AG04450 (cell line): Measurements from ENCODE around the gene ZFR. TPM values are rescaled to one million over a fixed set of nuclear protein-coding genes. Genes with fewer than 3 reads are reported as not detected.
"Not testable (repeated sequence)": the region's sequence is repeated elsewhere in the genome, so short reads cannot be mapped to it uniquely, and the experiment has no call there.

ENCODE experiments used
- CTCF ChIA-PET: fragments of 300-600, 350-600 bp; formaldehyde crosslinking; extraction: SDS; loops from one replicate; lab custom pipeline; 2022; ENCODE audit warnings: antibody characterized with exemption, inconsistent platforms; lab: Charles Lee
- POLR2A ChIA-PET: fragments of 350-600 bp; formaldehyde crosslinking; extraction: SDS; loops from one replicate; lab custom pipeline; 2021; ENCODE audit warnings: antibody characterized with exemption, inconsistent platforms; lab: Yijun Ruan, JAX
- DNase-seq: peaks from one replicate; pipeline ENCODE4 v3.0.0-alpha.2; 2011; ENCODE audit warnings: low read depth, low spot score
- H3K27ac ChIP-seq: one replicate; pipeline ENCODE4 v1.5.1; 2012; ENCODE audit warnings: low read depth, low read length, control low read depth
- H3K27me3 ChIP-seq: one replicate; pipeline ENCODE4 v1.6.0; 2012; ENCODE audit warnings: low read length; ENCODE audit not compliant: control insufficient read depth, insufficient read depth
- H3K4me3 ChIP-seq: 2 replicates; pipeline ENCODE4 v1.5.1; 2011; ENCODE audit warnings: mild to moderate bottlenecking, low read depth, low read length, control low read depth
- H3K9me3 ChIP-seq: 2 replicates; pipeline ENCODE4 v1.5.1; 2012; ENCODE audit warnings: low read length; ENCODE audit not compliant: control insufficient read depth, insufficient read depth
- CTCF ChIP-seq: IDR thresholded peaks from 2 replicates; pipeline ENCODE4 v1.5.1; 2011; ENCODE audit warnings: low read depth, low read length, control low read depth, inconsistent platforms
- polyA plus RNA-seq: library from polyadenylated mRNA; depleted of rRNA; stranded (reverse); fragments of >200 nt; gene quantifications from 2 replicates; pipeline ENCODE4 v1.2.3, GENCODE V29; 2011

The ZFR gene
- polyA plus RNA-seq, 1 experiment: 72.9 TPM

GRCh38 chr5:32322882-32323281 lies 121.7 kb downstream of the ZFR start:
- no peak overlapping the region for H3K27ac ChIP-seq

GRCh38 chr5:32321787-32322186 lies 122.8 kb downstream of the ZFR start:
- H3K27me3 ChIP-seq, POLR2A ChIA-PET, H3K4me3 ChIP-seq, H3K27ac ChIP-seq, CTCF ChIA-PET, DNase-seq: not testable (repeated sequence)
- peaks cover 19% of the 10 kb centered on the region for H3K9me3 ChIP-seq

More at GRCh38 chr5:32322882-32323281, 121.7 kb downstream of the ZFR start:
- no peak for DNase-seq
- Histone ChIP-seq H3K4me3 (no peak overlapping the region), H3K9me3 (peaks cover 19% of the 10 kb centered on the region), H3K27me3 (no peaks in the 10 kb centered on the region)
- ChIA-PET CTCF (no interaction called here), POLR2A (interaction anchor here (0.6 to 0.7 kb wide), 2 partner anchors 11 to 430 kb away, joined by 4 to 5 read pairs; no protein-coding TSS in a partner anchor)
- TF ChIP-seq CTCF: no peak

- ChIA-PET CTCF (no interaction called here), POLR2A (no interaction called here)
- Histone ChIP-seq H3K4me3 (no peak overlapping the region), H3K27ac (no peak overlapping the region), H3K9me3 (peaks cover 19% of the 10 kb centered on the region), H3K27me3 (no peaks in the 10 kb centered on the region)
- DNase-seq: no peak
- TF ChIP-seq CTCF: no peak
Observed at GRCh38 chr5:32320576-32320975, 124.0 kb downstream of the ZFR start.

GRCh38 chr5:32319926-32320543 lies 124.5 kb downstream of the ZFR start:
- POLR2A ChIA-PET: no interaction called here
- no peak for DNase-seq
- Histone ChIP-seq H3K27ac (no peak overlapping the region), H3K4me3 (no peak overlapping the region), H3K9me3 (peaks cover 19% of the 10 kb centered on the region), H3K27me3 (no peaks in the 10 kb centered on the region)
- CTCF ChIA-PET: interaction anchor here (0.9 kb wide), 1 partner anchor 9 kb away, joined by 3 read pairs; no protein-coding TSS in a partner anchor
- TF ChIP-seq CTCF: no peak

GRCh38 chr5:32319392-32319791 lies 125.1 kb downstream of the ZFR start:
- no peak for TF ChIP-seq CTCF
- CTCF ChIA-PET: interaction anchor here (0.9 kb wide), 1 partner anchor 9 kb away, joined by 3 read pairs; no protein-coding TSS in a partner anchor
- Histone ChIP-seq H3K4me3 (no peak overlapping the region), H3K9me3 (peaks cover 19% of the 10 kb centered on the region), H3K27me3 (no peaks in the 10 kb centered on the region), H3K27ac (no peak overlapping the region)
- POLR2A ChIA-PET: no interaction called here
- no peak for DNase-seq
